GM12878 (cell line): Measurements from ENCODE around the gene MANEAL. TPM values are rescaled to one million over a fixed set of nuclear protein-coding genes. Genes with fewer than 3 reads are reported as not detected.

Source experiments
- ATAC-seq: fragments of 200-7000 bp; cut with Tn5 transposase; 3 replicates; pipeline ENCODE4 v1.9.1; 2020; ENCODE audit warnings: mild to moderate bottlenecking, moderate library complexity
- BruUV-seq: library from RNA; stranded (reverse); fragments of 400-500 nt; replicated peaks from 2 replicates; lab custom pipeline; 2021; lab: Mats Ljungman, UMichigan
- CTCF ChIA-PET: fragments of 300-600 bp; sonication (Branson Sonifier 250); formaldehyde crosslinking; extraction: SDS; loops from one replicate; lab custom pipeline; 2021; ENCODE audit warnings: inconsistent platforms; lab: Yijun Ruan, JAX
- POLR2A ChIA-PET: fragments of 350-600 bp; formaldehyde crosslinking; extraction: SDS; loops from one replicate; lab custom pipeline; 2021; ENCODE audit warnings: inconsistent platforms; lab: Charles Lee
- RAD21 ChIA-PET: fragments of 300-600 bp; sonication (Branson Sonifier 250); formaldehyde crosslinking; loops from one replicate; lab custom pipeline; 2023; ENCODE audit warnings: antibody characterized with exemption; ENCODE audit not compliant: unreplicated experiment; lab: Charles Lee
- SMC1A ChIA-PET: fragments of 300-600 bp; sonication (Branson Sonifier 250); formaldehyde crosslinking; loops from one replicate; lab custom pipeline; 2023; ENCODE audit not compliant: unreplicated experiment, uncharacterized antibody; lab: Charles Lee
- DNase-seq: peaks from one replicate; pipeline ENCODE4 v3.0.0-alpha.2; 2011; ENCODE audit warnings: low read depth, low spot score
- FAIRE-seq: peaks from 3 replicates; lab custom pipeline; 2011; peaks lifted over from hg19 to GRCh38; lab: Jason Lieb, UNC
- H2AFZ ChIP-seq: 2 replicates; pipeline ENCODE4 v1.6.0; 2011; ENCODE audit warnings: low read depth, low read length, control low read depth; ENCODE audit not compliant: control insufficient read depth
- H3K27ac ChIP-seq: 2 replicates; pipeline ENCODE4 v1.5.1; 2011; ENCODE audit warnings: control low read depth; ENCODE audit not compliant: control insufficient read depth, insufficient read depth
- H3K27me3 ChIP-seq, 2 experiments: replicated peaks in 1 of 2; 2 replicates each; pipeline versions ENCODE4 v1.6.0 to v1.6.1; 2011; ENCODE audit warnings: low read length in 1 of 2; ENCODE audit not compliant: control insufficient read depth in 2 of 2, insufficient read depth in 2 of 2
- H3K36me3 ChIP-seq, 2 experiments: 2 replicates each; pipeline ENCODE4 v1.5.1; 2011; ENCODE audit warnings: low read length in 1 of 2; ENCODE audit not compliant: control insufficient read depth in 2 of 2, insufficient read depth in 2 of 2
- H3K4me1 ChIP-seq: 2 replicates; pipeline ENCODE4 v1.6.1; 2011; ENCODE audit warnings: mild to moderate bottlenecking, low read length, moderate library complexity, mixed read lengths; ENCODE audit not compliant: control insufficient read depth, insufficient read depth
- H3K4me2 ChIP-seq: 2 replicates; pipeline ENCODE4 v1.6.0; 2011; ENCODE audit warnings: control low read depth; ENCODE audit not compliant: control insufficient read depth, insufficient read depth
- H3K4me3 ChIP-seq: fragments of 200-600 bp; sonication (generic); 2 replicates; pipeline ENCODE4 v1.5.1; 2016
- H3K79me2 ChIP-seq: 2 replicates; pipeline ENCODE4 v1.6.0; 2011; ENCODE audit warnings: low read length; ENCODE audit not compliant: control insufficient read depth, insufficient read depth
- H3K9ac ChIP-seq: 2 replicates; pipeline ENCODE4 v1.8.0; 2011; ENCODE audit warnings: low read length, control low read depth, mixed read lengths; ENCODE audit not compliant: control insufficient read depth, insufficient read depth
- H3K9me3 ChIP-seq: replicated peaks from 3 replicates; pipeline ENCODE4 v1.5.1; 2011; ENCODE audit warnings: mild to moderate bottlenecking, low read length; ENCODE audit not compliant: control insufficient read depth, insufficient read depth
- H4K20me1 ChIP-seq: 2 replicates; pipeline ENCODE4 v1.6.0; 2011; ENCODE audit not compliant: control insufficient read depth, insufficient read depth
- ASH2L ChIP-seq: fragments of 300-600, 200-600 bp; sonication (generic); IDR thresholded peaks from 2 replicates; pipeline ENCODE4 v1.6.1; 2017; ENCODE audit warnings: low read depth, mild to moderate bottlenecking, borderline replicate concordance
- ATF2 ChIP-seq: IDR thresholded peaks from 2 replicates; pipeline ENCODE4 v1.6.1; 2012; ENCODE audit warnings: low read length, inconsistent platforms
- ATF7 ChIP-seq: fragments of 450-650 bp; IDR thresholded peaks from 2 replicates; pipeline ENCODE4 v1.6.1; 2016; ENCODE audit warnings: low read depth, mild to moderate bottlenecking
- BCLAF1 ChIP-seq: fragments of 450-650 bp; IDR thresholded peaks from 2 replicates; pipeline ENCODE4 v1.6.1; 2017; ENCODE audit warnings: antibody characterized with exemption, mild to moderate bottlenecking, moderate library complexity
- GABPA ChIP-seq: IDR thresholded peaks from 2 replicates; pipeline ENCODE4 v1.6.1; 2014; ENCODE audit warnings: antibody characterized with exemption, low read depth, mild to moderate bottlenecking, inconsistent platforms
- GATAD2B ChIP-seq: fragments of 450-650 bp; conservative IDR thresholded peaks from 2 replicates; pipeline ENCODE4 v1.6.1; 2017; ENCODE audit warnings: low read depth, mild to moderate bottlenecking, moderate library complexity
- IKZF1 ChIP-seq: fragments of 450-650 bp; conservative IDR thresholded peaks from 2 replicates; pipeline ENCODE4 v1.6.1; 2017; ENCODE audit warnings: antibody characterized with exemption, mild to moderate bottlenecking
- JUNB ChIP-seq: IDR thresholded peaks from 2 replicates; pipeline ENCODE4 v1.6.1; 2016; ENCODE audit warnings: antibody characterized with exemption, mild to moderate bottlenecking
- MAX ChIP-seq: IDR thresholded peaks from 2 replicates; pipeline ENCODE4 v1.6.1; 2012; ENCODE audit warnings: low read depth, low read length, improper control_type of control experiment
- MEF2B ChIP-seq: fragments of 450-650 bp; IDR thresholded peaks from 2 replicates; pipeline ENCODE4 v1.6.1; 2018; ENCODE audit warnings: mild to moderate bottlenecking, moderate library complexity; ENCODE audit not compliant: partially characterized antibody, poor library complexity, severe bottlenecking
- MTA2 ChIP-seq: fragments of 450-650 bp; IDR thresholded peaks from 2 replicates; pipeline ENCODE4 v1.6.1; 2016; ENCODE audit warnings: low read depth, mild to moderate bottlenecking, moderate library complexity
- STAT3 ChIP-seq: IDR thresholded peaks from 2 replicates; pipeline ENCODE4 v1.6.1; 2011; ENCODE audit warnings: low read depth, low read length, improper control_type of control experiment
- TBL1XR1 ChIP-seq: IDR thresholded peaks from 2 replicates; pipeline ENCODE4 v1.6.1; 2012; ENCODE audit warnings: low read depth, low read length, improper control_type of control experiment
- TCF7 ChIP-seq: IDR thresholded peaks from 2 replicates; pipeline ENCODE4 v1.6.1; 2014; ENCODE audit warnings: antibody characterized with exemption, borderline replicate concordance
- WRNIP1 ChIP-seq: IDR thresholded peaks from 2 replicates; pipeline ENCODE4 v1.6.1; 2011; ENCODE audit warnings: low read depth, low read length, improper control_type of control experiment, borderline replicate concordance
- ZNF207 ChIP-seq: fragments of 450-650 bp; IDR thresholded peaks from 2 replicates; pipeline ENCODE4 v1.6.1; 2014; ENCODE audit warnings: antibody characterized with exemption, mild to moderate bottlenecking, borderline replicate concordance
- ZNF24 ChIP-seq: fragments of 450-650 bp; IDR thresholded peaks from 2 replicates; pipeline ENCODE4 v1.6.1; 2017; ENCODE audit warnings: antibody characterized with exemption, mild to moderate bottlenecking
- ZZZ3 ChIP-seq: IDR thresholded peaks from 2 replicates; pipeline ENCODE4 v1.6.1; 2011; ENCODE audit warnings: low read depth; ENCODE audit not compliant: control insufficient read depth, insufficient read length
- WGBS: methylation state at CpG from one replicate; pipeline ENCODE4 v1.1.6; 2016; ENCODE audit warnings: low lambda C conversion rate; ENCODE audit not compliant: insufficient replicate concordance, insufficient coverage; ENCODE audit errors: missing lambda C conversion rate; 5-methylcytosine and 5-hydroxymethylcytosine counted together
- in situ Hi-C: fragments of 300-500 bp; cut with MboI; formaldehyde crosslinking; loops from 9 replicates; pipeline ENCODE4 v1.14.3; 2018; ENCODE audit warnings: mixed read lengths
- intact Hi-C: fragments of 100-400 bp; cut with micrococcal nuclease; formaldehyde crosslinking; loops from one replicate; pipeline ENCODE4 v1.14.2; 2022; ENCODE audit not compliant: unreplicated experiment
- polyA plus RNA-seq, 11 experiments: library from polyadenylated mRNA; depleted of rRNA in 4 of 11; unstranded in 6 of 11; stranded (reverse) in 5 of 11; fragments of >200 nt; fragmentation: Nextera tagmentation in 4 of 11; fragmentation: Illumina TruSeq in 1 of 11; extraction: Ambion mirVana in 4 of 11; extraction: Trizol in 1 of 11; gene quantifications; 1 replicate in 1 of 11; 2 replicates in 10 of 11; pipeline versions ENCODE4 v1.2.1 to v1.2.3, GENCODE V29; 2011 to 2016; ENCODE audit warnings: inconsistent platforms in 2 of 11, missing spikeins in 2 of 11, low read depth in 1 of 11
- total RNA-seq, 4 experiments: library from RNA; depleted of rRNA in 3 of 4; stranded (reverse); fragments of >200 nt in 3 of 4; fragmentation: Illumina TruSeq in 1 of 4; extraction: Trizol in 1 of 4; gene quantifications; 2 replicates each; pipeline versions ENCODE4 v1.2.1 to v1.2.3, GENCODE V29; 2013 to 2021

Gene MANEAL
- total and polyA plus RNA-seq, 10 of the 15 experiments (the other 5 are each of a cell fraction or from before 2014, with no cell fraction given): 0.83 to 11.1 (median 5.7) TPM

- ATAC-seq (no peak; the same call in 2 of the 3 replicates), DNase-seq (no peak)
- intact Hi-C loops (no loop called here), in situ Hi-C loops (no loop called here)
- Histone ChIP-seq H3K4me3 (peak within 1 kb of the TSS; percentile 18; the same call in 1 of the 2 replicates), H3K4me1 (no peaks in the 10 kb centered on the region), H3K79me2 (no peaks in the 10 kb centered on the region), H3K27ac (no peak within 1 kb of the TSS), H2AFZ (no peak within 1 kb of the TSS), H3K4me2 (peak within 1 kb of the TSS; percentile 21; the same call in 1 of the 2 replicates), H3K9me3 (no peaks in the 10 kb centered on the region; the same call in 2 of the 3 replicates), H4K20me1 (no peaks in the 10 kb centered on the region)
- RAD21 ChIA-PET: interaction anchor here (1.8 kb wide), 1 partner anchor 83 kb away, joined by 4 read pairs; no protein-coding TSS in a partner anchor
- CTCF ChIA-PET: interaction anchor here (1.7 kb wide), 1 partner anchor 83 kb away, joined by 6 read pairs; no protein-coding TSS in a partner anchor
- POLR2A ChIA-PET: interaction anchor here (1.2 kb wide), 1 partner anchor 91 kb away, joined by 4 read pairs; no protein-coding TSS in a partner anchor
- BruUV-seq: no TSS peak
- TF ChIP-seq ZNF24: no peak
- TF ChIP-seq MTA2: no peak
- no peak for TF ChIP-seq BCLAF1
- TF ChIP-seq JUNB: no peak
- no peak for TF ChIP-seq GATAD2B
- TF ChIP-seq TBL1XR1: no peak
- no peak for TF ChIP-seq MEF2B
- TF ChIP-seq IKZF1: no peak
- TF ChIP-seq ZNF207: no peak
- no peak for TF ChIP-seq STAT3
- no peak for TF ChIP-seq ASH2L
- no peak for TF ChIP-seq WRNIP1
- TF ChIP-seq MAX: no peak
- TF ChIP-seq ATF2: no peak
- no peak for TF ChIP-seq ATF7
- no peak for TF ChIP-seq GABPA
- no peak for TF ChIP-seq TCF7
- TF ChIP-seq ZZZ3: no peak
- TF ChIP-seq, all 136 proteins: peak for 0
- peaks cover 5 to 14% of the 10 kb centered on the region in 2 experiments; a peak in 3 of 4 replicates for H3K27me3 ChIP-seq
- no peaks in the 10 kb centered on the region for H3K36me3 ChIP-seq
- SMC1A ChIA-PET: interaction anchor here (0.8 to 0.9 kb wide), 2 partner anchors 8 to 76 kb away, joined by 3 to 4 read pairs; no protein-coding TSS in a partner anchor
- no peak within 1 kb of the TSS for H3K9ac ChIP-seq
- FAIRE-seq: no peak
- 46% methylated on average over 32 of the region's 33 CpGs for WGBS
Measured at GRCh38 chr1:37764888-37765441, 28.7 kb upstream of the MANEAL start, which contains the start of gene EPHA10. TSS of gene EPHA10 (minus strand) at chr1:37765120. CDS start at chr1:37765066, 54 bp downstream.
